Stimulated activated CD8-positive, alpha-beta memory T cell treated with anti-CD3 and anti-CD28 coated beads, Interleukin-7, amount 100 ng/mL, for 1 hour (primary cell): ENCODE results near the gene PLXNA2.

Experiments used
- DNase-seq, 2 donors: peaks; one replicate each; pipeline ENCODE4 v3.0.0-alpha.2; 2020; ENCODE audit warnings: low read depth in 2 of 2

PLXNA2 gene

GRCh38 chr1:208240662-208241355, 3.4 kb downstream of the PLXNA2 start:
- DNase-seq = no peak

GRCh38 chr1:208239473-208240381, 4.5 kb downstream of the PLXNA2 start:
- DNase-seq = no peak

DNA sequence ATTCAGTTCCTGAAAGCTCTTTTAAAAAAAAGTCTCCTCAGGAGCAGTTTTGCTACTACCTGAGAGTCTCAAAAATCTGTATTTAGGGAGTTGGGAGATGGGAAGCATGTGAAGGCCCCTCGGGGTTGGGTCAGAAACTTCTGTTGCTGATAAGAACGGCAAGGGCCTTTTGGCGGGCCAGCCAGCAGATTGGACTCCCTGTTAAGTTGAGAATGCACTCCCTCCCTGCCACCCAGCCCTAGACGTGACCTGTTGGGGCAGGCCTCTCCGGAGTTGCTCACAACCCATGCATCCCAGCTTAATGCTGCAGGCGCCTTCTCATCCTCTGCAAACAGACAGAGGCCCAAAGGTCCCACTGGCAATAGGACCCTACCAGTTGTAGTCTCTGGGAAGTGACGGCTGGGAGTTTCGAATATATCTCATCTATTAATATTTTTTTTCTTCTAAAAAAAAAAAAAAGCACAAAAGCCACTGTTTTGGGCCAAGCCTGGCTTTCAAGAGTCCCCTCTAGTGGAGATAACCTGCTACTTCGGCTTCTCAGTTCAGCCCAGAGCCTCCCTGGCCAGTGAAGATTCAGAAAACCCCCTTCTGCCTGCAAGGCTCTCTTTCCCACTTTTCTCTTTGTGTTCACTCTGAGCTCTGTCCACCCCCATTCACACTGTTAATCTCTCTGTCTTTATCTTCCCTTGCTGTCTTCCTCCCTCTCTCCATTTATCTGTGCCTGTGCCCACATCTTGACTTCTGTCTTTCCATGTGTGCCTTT, 5.3 kb downstream of the PLXNA2 start:
- no peak for DNase-seq

GRCh38 chr1:208237241-208237640, 6.9 kb downstream of the PLXNA2 start:
- no peak for DNase-seq

GRCh38 chr1:208235982-208236761, 8.0 kb downstream of the PLXNA2 start:
- DNase-seq = no peak

DNA sequence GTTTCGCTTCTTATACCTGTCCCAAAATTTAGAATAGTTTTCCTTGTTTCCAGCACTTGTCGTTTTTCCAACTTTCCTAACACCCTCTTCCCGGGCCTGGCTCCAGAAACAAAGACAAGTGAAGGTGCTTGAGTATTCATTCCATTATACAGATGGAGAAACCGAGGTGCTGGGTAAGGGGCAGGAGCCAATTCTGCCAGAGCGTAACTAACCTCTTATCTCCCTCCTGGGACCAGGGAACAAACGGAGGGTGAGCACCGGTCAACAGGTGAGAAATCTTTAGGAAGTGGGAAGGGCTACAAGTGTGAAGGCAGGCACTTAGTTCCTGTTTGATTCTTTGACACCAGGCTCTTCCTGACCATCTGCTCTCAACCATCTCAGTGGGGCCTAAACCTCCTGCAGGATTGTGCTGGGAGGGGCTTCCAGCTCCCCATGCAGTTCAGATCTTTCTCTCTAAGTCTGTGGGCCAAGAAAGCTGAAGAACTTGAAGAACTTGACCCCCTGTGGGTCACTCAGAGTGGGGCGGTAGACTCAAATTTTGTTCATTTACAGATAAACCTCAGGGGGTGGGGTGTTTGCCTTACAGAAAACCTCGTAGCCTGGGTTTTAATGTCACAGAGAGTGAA, 8.7 kb downstream of the PLXNA2 start:
- no peak for DNase-seq

- DNase-seq = no peak
These were observed 9.5 kb downstream of the PLXNA2 start for GRCh38 chr1:208234721-208235120.

GRCh38 chr1:208233978-208234377, 10.2 kb downstream of the PLXNA2 start:
- no peak for DNase-seq

DNA sequence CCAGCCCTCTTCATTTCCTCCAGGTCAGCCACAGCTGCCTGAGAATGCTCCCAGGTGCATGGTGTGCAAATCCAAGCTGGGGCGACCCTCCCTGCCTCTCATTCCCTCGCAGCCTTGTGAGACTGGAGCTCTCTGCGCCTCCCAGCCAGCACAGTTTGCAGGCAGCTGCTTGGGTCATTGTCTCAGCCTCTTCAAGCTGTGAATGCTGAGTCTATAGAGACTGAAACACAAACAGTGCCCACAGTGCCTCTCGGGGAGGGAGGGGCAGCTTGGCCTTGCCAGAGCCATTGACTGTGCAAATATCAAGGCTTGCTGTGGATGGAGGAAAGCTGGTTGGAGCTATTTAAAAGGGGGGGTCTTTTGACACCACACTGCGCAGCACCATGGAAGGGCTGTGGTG, 10.6 kb downstream of the PLXNA2 start:
- DNase-seq = no peak

GRCh38 chr1:208232662-208233038, 11.5 kb downstream of the PLXNA2 start:
- no peak for DNase-seq

DNA sequence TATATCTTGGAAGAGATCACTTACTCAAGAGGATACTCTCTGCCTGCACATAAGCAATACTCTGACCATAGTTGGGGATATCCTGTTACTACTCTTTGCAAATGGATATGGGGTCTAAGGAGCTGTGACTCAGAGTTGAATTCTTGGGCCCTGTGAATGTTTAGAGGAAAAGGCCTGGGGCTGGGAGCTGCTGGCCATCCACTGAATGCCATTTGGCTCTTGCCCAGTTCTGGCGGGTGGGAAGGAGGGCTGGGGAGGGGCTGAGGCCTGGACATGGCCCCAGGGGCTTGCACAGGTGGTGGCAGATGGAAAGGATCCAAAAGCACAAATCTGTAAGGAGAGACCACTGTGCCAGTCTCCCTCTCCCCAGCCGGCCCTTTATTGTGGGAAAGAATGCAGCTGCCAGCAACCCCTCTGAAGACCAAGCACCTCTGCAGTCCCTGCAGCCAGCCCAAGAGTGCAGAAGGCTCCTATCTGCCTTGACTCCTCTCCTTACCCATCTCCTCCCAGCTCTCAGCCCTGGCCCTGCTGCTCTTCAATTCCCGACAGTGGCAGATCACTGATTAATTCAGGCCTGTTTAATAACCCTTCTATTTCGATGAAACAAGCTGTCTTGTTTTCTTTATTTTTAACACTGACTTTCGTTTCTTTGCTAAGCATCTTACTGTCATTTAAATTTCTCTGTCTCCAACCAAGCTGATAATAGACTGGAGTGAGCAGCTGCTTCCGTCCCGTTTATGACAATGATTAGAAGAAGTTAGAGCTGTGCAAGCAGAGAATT, 12.1 kb downstream of the PLXNA2 start:
- no peak for DNase-seq

DNA sequence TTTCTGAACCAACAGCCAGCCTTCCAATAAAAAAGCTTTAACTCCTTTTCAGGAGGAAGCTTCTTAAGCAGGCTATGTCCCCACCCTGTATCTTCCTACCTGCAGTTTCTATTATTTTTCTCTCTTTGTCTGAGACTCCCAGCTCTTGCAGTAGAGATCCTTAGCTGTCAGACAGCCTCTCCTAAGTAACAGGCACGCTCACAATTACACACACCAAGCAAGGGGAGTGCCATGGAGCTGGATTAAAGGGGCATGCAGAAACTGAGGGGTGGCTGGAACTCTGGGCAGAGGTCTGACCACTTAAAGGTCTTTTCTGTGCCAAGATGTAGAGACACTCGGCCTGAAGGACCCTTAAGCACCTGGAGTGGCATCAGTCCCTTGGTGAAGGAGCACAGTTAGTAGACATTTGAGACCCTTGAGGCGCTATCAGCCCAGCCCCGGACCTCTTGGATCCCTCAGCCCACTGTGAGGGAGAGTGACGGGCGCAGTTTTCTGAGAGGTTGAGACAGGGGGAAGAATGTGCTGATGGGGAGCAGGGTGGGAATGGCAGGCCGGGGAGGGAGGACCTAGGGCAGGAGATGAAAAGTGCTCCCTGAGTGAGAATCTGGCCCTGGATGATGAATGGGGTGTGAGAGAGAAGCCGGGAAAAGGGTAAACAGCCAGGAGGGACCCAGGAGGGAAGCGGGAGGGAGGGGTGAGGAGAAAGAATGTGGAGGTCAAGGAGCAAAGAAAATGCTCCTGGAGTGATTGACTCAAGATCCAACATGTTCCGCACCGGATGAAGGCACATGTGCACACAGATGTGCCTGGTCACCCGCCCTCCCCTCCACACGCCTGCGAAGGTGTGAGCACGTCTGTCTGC, 13.3 kb downstream of the PLXNA2 start:
- no peak for DNase-seq

DNA sequence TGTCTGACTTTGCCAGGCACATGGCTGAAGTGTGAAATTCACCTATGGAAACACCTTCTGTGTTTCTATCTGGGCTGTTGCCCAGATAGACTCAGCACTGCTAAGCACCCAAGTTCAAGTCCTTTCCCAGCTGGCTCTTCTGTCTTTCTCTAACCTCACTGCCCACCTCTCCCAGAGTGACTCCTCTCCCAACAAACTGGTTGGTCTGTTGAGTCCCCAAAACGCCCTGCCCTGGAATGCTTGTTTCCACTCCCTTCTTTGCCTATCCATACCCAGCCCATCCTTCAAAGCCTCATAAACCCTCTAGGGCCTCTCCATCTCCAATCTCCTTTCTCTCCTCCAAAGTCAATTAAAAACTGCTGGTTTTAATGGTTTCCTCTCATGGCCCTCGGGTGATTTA, 15.6 kb downstream of the PLXNA2 start:
- DNase-seq = no peak

DNA sequence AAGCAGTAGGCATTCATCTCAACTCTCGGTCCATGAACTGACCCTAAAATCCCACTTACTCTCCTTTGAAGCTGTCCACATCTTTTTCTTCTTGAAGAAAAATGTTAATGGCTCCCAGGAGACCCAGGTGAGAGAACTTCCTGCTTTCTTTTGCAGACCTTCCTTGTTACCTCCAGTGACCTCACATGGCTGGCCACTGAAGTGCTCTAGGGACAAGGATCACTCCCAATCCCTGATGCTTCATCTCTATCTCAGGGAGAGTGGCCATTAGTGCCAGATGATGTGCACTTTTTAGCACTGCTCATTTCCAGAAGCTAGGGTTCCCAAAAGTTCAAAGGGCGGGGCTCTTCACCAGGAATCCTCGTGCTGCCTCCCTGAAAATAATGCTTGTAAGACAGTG, 16.2 kb downstream of the PLXNA2 start:
- DNase-seq = no peak

DNA sequence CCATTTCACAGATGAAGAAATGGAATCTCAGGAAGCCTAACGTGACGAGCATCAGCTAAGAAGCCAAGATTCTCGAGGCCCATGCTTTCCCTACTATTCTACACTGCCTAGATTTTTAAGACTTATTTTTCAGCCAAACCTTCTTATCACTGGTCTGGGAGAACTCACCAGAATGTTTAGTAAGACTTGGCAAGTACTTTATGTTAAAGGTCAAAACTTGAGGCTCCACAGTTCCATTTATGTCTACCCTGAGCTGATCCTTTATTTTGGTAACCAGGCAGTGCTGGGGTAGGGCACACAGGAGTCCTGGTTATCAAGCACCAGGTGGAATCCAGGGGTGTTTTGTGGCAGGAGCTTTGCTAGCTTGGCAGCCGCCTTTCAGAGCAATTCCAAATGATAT, 16.8 kb downstream of the PLXNA2 start:
- no peak for DNase-seq

DNA sequence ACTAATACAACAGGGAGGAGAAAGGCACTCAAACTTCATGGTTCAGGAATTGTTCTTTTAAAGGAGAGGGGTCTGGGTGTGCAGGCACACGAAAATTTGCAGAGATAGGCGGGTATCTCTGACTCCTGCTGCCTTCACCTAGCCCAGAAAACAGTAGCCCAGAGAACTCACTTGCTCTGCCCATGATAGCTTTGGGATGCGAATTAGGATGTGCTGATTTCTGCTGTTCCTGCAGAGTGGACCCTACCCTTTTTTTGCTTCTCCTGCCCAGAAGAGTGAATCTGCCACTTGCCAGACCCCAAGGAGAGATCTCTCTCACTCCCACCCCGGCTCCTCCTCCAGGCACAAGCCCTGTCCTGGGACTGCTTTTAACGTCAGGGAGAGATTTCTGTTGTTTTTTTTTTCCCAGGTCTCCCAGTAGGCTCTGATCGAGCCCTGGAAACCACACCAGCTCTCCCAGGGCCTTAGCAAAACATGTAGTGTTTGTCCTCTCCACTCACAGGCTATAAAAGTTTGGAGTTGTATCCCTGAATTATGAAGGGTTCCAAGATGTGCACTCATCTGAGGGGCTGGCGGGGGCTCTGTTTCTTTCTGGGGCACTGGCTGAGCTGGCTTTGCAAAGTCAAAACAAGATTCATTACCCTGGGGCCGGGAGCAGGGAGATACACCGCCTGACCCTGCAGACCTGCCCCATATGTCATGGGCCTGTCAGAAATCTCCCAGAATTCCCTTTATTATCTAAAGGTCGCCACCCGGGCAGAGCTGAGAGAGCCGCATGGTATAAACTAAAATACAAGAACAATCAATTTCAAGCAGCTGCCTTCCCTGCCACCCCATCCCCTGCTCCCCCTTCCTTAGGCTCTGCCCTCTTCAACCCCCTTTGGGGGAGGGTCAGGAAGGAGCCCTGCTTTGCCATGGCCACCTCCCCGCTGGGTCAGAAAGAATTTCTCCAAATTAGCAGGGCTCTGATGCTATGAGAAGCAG, 17.9 kb downstream of the PLXNA2 start:
- DNase-seq = no peak

- no peak for DNase-seq
These were observed 19.9 kb downstream of the PLXNA2 start for GRCh38 chr1:208224192-208224713.

DNA sequence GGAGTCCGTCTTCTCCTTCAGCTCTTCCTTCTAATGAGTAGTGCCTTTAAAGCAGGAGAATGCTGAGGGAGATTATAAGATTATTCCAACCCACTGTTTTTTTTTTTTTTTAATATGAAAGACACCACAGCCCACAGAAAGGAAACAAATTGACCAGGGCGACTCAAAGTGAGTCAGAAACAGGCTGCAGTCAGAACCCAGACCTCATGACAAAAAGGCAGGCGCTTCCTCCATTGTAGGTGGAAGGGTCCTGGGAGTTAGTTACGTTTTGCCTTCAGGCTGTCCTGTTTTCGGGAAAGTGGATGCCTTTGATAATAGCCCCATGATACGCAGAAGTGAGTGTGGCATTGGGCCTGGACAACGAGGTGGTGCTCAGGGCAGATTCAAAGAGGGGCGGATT, 21.0 kb downstream of the PLXNA2 start:
- DNase-seq = no peak
